ENCODE measurements around the gene KLHL14.
"Not testable (repeated sequence)": the region's sequence is repeated elsewhere in the genome, so short reads cannot be mapped to it uniquely, and the experiment has no call there.

KLHL14 gene

GRCh38 chr18:32712860-32713259 is 60.0 kb downstream of the KLHL14 start:
- no peak for DNase-seq

GRCh38 chr18:32711862-32712261 is 61.0 kb downstream of the KLHL14 start:
- DNase-seq: no peak

DNA sequence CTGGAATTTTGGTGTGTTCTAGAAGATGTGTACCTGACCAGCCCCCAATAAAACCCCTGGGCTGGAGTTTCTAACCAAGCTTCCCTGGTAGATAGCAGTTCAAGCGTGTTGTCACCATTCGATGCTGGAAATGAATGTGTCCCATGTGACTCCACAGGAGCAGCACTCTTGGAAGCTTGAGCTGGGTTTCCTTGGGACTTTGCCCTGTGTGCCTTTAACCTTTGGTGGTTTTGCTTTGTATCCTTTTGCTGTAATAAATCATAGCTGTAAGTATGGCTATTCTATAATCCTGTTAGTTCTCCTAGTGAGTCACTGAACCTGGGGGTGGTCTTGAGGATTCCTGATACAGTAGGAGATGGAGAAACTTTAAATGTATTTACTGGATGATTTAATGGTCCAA is 65.2 kb downstream of the KLHL14 start:
- no peak for DNase-seq

DNA sequence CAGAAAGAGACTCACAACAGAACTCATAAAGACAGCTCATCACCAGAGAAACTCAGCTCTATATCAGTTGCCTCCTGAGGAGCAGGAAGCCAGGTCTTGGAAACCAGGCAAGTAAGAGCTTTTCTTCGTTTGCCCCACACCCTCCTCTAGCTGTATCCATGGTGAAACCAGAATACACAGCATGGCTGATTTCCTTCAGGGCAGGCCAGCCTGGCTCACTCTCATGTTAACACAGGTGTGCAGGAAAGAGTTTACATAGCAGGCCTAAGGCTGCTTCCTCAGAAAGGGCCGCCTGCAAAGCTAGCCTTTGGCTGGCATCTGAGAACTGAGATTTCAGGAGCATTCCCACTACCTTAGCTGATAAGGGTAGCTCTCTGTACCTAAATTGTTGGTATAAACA is 65.7 kb downstream of the KLHL14 start:
- DNase-seq: no peak

GRCh38 chr18:32701313-32701712 is 71.5 kb downstream of the KLHL14 start:
- no peak for DNase-seq

- no peak for DNase-seq
These were observed 74.7 kb downstream of the KLHL14 start for GRCh38 chr18:32698153-32698552.

GRCh38 chr18:32696376-32696775 is 76.4 kb downstream of the KLHL14 start:
- no peak for DNase-seq

GRCh38 chr18:32695534-32695933 is 77.3 kb downstream of the KLHL14 start:
- DNase-seq: no peak

DNA sequence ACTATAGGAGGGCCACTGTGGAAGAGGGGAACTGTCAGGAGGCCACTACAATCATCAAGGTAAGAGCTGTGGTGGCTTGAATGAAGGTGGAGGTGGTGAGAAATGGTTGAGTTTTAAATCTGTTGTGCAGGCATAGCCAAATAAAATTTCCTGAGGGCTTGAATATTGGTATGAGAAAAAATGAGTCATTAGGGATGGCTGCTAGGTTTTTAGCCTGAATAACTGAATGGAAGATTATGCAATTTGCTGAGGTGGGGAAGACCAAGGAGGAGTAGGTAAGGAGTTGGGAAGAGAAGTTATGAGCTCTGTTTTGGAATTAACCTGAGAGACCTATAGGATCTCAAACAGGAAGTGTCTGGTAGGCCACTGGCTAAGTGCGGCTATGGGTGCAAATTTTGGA is 84.0 kb downstream of the KLHL14 start:
- no peak for DNase-seq

- DNase-seq: no peak
These were observed 87.9 kb downstream of the KLHL14 start for GRCh38 chr18:32684940-32685339.

DNA sequence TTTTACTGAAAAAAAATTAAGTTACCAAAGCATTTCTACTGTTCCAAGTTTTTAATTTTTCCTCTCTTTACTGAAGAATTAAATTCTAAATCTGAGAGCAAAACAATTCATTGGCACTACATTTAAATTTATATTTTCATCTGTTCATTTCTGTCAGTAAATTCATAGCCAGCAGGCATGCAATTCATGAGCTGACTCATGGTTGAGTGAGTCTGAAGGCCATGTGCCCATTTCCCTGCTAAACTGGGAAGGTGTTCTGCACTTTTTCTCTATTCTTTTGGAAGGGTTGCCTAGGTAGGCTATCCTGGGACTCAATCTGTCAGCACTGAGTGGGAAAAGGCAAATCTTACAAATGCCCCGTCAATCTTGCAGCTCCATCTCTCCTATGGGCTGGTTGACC is 88.7 kb downstream of the KLHL14 start:
- DNase-seq: no peak

- DNase-seq: no peak
These were observed 89.8 kb downstream of the KLHL14 start for GRCh38 chr18:32683044-32683443.

GRCh38 chr18:32677578-32677977 is 95.2 kb downstream of the KLHL14 start:
- DNase-seq: no peak

DNA sequence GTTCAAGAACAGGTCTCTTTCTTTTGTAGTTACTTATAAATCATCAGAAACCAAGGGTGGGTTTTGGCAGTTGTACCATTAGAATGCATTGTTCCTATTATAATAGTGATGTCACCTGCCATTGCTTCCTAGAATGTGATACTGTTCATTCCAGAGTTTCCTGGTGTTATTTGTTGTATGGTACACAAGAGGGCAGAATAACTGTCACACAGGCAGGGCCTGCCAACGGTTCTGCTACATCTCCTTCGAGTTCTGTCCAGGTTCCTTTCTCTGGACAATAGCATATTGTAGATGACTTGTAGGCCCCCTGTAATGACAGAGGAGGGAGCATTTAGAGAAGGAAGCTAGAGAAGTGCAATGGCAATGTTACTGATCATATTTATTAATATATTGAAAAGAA is 98.3 kb downstream of the KLHL14 start:
- no peak for DNase-seq

DNA sequence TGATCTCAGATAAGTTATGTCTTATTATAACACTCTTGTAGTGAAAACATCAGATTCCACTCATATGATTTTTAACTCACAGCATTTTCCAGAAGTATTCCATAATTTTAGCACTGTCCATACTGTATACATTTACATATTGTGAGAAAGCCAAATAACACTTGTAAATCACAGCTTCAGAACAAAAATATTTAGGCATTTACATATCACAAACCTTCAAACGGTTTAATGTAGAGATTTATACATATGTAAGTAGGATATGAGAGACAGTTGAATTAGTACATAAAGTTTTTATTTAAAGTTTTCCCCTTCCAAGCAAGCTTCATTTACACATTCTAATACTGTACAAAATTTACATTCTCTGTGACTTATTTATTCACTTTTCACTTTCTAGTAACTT is 100.4 kb downstream of the KLHL14 start:
- no peak for DNase-seq

DNA sequence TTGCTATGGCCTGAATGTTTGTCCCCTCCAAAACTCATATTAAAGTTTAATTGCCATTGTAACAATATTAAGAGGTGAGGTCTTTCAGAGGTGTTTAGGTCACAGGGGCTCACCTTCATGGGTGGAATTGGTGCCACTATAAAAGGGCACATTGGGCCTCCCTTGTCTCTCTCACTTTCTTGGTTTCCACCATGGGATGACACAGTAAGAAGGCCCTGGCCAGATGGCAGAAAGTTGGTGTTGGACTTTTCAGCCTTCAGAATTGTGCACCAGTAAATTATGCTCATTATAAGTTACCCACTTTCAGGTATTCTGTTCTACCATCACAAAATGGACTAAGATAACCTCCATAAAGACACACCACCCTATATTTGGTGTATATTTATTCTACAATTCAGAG is 102.1 kb downstream of the KLHL14 start:
- DNase-seq: no peak

DNA sequence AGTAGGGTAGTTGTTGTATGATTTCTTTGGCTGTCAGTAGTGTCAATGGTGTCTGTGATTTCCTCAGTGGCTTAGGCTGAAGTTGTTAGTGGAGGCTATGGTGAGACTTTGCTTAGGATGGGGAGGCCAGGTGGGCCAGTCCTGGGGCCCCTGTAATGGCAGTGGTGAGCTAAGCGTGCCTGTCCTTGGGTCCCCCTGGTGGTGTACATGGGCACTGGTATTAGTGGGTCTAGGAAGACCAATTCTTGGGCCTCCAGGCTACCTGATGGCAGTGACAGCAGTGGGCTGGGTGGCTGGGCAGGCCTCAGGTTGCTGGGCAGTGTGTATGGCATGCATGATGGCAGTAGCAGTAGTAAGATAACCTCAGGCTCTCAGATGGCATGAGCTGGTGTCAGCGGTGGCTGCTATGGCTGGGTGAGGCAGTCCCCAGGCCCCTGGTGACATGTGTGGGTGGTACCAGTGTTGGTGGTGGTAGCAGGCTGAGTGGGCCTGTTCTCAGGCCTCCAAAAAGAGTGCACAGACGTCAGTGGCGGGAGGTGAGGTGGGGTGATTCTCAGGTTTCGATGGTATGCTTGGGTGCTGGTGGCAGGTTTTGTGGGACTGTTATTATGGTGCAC is 103.2 kb downstream of the KLHL14 start:
- DNase-seq: no peak

- DNase-seq: no peak
These were observed 103.9 kb downstream of the KLHL14 start for GRCh38 chr18:32668956-32669355.

DNA sequence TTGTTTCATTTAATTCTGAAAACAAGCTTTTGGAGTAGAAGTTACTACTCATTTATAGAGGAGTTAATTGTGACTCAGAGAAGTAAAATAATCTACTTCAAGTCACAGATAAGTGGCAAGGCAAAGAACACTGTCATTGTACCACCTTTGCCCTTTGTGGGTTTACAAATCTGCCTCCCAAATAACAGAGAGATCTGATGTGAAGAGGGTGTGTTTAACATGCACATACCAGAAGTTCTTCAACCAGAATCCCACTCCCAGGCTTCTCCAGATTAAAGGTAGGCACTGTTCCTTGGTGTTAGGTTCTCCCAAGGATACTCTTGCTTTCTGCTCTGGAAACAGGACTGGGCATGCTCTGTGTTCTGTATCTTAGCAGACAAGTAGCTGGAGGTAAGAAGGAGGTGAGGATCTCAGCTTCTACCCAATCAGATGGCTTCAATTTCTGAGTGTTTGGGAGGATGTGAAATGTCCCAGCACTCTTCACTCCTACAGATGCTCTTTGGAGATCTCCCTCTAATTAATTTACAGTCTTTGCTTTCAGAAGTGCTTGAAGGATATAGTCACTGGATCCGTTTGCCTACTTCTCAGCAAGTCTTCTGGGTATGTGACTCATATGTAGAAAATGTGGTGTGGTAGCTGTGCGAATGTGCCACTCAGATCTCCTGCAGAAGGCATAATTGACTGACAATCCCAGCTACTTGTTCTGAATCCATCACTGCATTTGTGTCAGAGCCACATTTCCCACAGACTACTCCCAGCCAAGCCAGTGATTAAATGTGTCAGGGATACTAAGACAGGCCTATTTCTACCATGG is 111.1 kb downstream of the KLHL14 start:
- DNase-seq: no peak

DNA sequence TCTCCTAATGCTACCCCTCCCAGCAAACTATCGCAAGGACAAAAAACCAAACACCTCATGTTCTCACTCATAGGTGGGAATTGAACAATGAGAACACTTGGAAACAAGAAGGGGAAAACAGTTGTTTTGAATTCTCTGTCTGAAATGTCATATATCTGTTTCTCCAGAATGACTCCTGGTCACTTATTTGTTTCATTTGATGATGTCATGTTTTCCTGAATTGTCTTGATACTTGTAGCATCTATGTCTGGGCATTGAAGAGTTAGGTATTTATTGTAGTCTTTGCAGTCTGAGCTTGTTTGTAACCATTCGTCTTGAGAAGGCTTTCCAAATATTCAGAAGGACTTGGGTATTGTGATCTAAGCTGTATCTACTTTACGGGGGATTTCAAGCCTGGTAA is 118.3 kb downstream of the KLHL14 start:
- DNase-seq: not testable (repeated sequence)

DNA sequence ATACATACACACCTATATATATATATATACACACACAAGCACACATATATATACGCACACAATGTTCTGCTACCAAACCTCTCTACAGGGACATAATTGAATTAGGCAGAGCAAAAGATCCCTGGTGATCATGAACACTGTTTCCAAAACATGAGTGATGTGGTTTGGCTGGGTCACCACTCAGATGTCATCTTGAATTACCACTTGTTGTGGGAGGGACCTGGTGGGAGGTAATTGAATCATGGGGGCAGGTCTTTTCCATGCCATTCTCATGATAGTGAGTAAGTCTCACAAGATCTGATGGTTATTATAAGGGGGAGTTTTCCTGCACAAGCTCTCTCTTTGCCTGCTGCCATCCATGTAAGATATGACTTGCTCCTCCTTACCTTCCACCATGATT is 135.2 kb downstream of the KLHL14 start:
- DNase-seq: not testable (repeated sequence)

DNA sequence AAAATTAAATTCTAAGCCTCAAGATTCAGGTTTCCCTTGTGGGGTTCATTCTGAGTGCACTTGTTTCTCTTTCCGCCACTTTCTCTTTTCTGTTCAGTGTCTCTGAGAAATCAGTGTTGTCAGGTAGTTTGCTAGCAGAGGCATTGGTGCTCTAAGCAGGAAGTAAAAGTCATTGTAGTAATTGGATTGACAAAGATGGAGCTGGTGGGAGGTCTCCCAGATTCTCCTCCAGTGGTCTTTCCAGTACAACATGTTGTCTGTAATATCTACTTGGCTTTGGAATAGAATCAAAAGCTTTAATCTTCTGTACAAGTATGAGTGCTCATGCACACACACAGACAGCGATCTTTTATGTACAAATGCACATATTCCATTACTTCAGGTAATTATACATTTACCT is 135.6 kb downstream of the KLHL14 start:
- DNase-seq: no peak

- DNase-seq: no peak
These were observed 137.9 kb downstream of the KLHL14 start for GRCh38 chr18:32634876-32635431.

DNA sequence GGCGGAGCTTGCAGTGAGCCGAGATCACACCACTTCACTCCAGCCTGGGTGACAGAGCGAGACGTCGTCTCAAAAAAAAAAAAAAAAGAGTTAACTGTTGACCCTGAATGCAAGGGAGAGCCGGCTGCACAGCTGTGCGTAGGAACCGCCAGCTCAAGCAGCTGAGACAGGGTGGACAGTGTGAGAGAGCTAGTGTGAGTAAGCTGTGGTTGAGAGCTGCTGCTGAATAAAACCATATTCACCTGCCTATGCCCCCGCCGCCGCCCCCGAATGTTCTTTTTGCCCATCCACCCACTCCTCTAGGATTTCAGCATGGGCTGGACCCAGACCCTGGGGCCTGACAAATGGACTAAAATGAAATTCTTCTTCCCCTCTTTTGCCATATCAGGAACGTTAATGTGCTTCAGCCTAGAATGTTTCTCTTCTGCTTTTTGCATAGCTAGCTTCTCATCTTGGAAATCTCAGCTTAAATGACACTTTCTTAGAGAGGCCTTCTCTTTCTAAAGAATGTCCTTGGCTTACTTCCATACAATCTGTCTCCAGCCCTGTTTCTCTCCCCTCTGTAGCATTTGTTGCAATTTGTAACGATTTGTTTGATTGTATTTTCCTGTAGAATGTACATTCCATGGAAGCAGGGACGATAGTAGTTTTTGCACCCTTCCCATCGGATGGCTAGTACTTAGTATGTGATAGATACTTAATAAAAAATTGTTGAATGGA is 142.7 kb downstream of the KLHL14 start:
- no peak for DNase-seq
